Fibroblast of pulmonary artery (primary cell): Measurements from ENCODE around the gene DNAJC13.
"Not testable (repeated sequence)": the region's sequence is repeated elsewhere in the genome, so short reads cannot be mapped to it uniquely, and the experiment has no call there.

Experiments used
- DNase-seq: peaks from one replicate; pipeline ENCODE4 v3.0.0-alpha.2; 2010; ENCODE audit warnings: low read depth
- H3K4me3 ChIP-seq: replicated peaks from 2 replicates; pipeline ENCODE4 v1.5.1; 2011; ENCODE audit warnings: low read depth, mild to moderate bottlenecking, control low read depth, low read length, moderate library complexity
- TF ChIP-seq, protein P1 (sequence below): IDR thresholded peaks from 2 replicates; pipeline ENCODE4 v1.5.1; 2011; ENCODE audit warnings: mild to moderate bottlenecking, control low read depth, low read length, inconsistent platforms; ENCODE audit errors: missing control alignments

DNAJC13 gene, protein sequence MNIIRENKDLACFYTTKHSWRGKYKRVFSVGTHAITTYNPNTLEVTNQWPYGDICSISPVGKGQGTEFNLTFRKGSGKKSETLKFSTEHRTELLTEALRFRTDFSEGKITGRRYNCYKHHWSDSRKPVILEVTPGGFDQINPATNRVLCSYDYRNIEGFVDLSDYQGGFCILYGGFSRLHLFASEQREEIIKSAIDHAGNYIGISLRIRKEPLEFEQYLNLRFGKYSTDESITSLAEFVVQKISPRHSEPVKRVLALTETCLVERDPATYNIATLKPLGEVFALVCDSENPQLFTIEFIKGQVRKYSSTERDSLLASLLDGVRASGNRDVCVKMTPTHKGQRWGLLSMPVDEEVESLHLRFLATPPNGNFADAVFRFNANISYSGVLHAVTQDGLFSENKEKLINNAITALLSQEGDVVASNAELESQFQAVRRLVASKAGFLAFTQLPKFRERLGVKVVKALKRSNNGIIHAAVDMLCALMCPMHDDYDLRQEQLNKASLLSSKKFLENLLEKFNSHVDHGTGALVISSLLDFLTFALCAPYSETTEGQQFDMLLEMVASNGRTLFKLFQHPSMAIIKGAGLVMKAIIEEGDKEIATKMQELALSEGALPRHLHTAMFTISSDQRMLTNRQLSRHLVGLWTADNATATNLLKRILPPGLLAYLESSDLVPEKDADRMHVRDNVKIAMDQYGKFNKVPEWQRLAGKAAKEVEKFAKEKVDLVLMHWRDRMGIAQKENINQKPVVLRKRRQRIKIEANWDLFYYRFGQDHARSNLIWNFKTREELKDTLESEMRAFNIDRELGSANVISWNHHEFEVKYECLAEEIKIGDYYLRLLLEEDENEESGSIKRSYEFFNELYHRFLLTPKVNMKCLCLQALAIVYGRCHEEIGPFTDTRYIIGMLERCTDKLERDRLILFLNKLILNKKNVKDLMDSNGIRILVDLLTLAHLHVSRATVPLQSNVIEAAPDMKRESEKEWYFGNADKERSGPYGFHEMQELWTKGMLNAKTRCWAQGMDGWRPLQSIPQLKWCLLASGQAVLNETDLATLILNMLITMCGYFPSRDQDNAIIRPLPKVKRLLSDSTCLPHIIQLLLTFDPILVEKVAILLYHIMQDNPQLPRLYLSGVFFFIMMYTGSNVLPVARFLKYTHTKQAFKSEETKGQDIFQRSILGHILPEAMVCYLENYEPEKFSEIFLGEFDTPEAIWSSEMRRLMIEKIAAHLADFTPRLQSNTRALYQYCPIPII (N-terminal part only)

DNA sequence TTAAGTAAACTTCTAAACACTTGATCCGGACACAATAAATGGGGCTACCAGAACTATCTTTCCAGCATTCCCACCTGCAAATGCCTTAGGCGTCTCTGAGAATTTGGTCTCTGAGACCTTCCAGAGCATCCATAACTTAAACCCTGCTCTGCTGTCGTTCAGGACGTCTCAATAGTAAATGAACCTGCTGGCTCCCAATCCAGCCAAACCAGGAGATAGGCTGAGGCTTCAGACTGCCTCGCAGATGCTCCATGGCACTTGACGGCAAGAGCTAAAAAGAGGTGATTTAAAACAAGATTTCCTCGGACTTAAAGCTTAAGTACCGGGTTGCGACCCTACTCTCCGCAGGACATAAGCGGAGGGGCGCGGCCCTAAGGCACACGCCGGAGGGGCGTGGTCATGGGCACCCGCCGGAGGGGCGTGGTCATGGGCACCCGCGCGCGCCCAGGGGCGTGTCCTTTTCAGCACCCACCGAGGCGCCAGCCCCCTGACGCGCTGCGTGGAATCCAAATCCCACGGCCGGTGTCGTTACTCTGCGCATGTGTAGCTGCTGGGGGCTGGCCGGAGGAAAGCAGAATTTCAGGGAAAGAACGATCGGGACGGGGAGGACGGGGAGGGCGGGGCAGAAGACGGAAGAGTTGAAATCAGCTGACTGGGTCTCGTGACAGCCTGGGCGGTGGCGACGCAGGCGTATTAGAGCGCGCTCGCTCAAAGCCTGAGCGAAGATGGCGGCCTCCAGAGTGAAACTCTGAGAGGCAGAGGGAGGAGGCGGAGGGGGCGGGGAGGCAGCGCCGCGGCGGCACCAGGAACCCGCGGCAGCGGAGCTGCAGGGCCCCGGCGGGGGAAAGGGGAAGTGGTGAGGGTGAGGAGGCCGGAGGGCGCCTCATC, at the start of gene DNAJC13:
Gene DNAJC13 (plus strand): TSS at position 696 of the 888 bp plus-strand sequence. CDS start 17,049 bp downstream, outside the sequence.
- peak; percentile 97 for DNase-seq
- TF ChIP-seq, protein P1, sequence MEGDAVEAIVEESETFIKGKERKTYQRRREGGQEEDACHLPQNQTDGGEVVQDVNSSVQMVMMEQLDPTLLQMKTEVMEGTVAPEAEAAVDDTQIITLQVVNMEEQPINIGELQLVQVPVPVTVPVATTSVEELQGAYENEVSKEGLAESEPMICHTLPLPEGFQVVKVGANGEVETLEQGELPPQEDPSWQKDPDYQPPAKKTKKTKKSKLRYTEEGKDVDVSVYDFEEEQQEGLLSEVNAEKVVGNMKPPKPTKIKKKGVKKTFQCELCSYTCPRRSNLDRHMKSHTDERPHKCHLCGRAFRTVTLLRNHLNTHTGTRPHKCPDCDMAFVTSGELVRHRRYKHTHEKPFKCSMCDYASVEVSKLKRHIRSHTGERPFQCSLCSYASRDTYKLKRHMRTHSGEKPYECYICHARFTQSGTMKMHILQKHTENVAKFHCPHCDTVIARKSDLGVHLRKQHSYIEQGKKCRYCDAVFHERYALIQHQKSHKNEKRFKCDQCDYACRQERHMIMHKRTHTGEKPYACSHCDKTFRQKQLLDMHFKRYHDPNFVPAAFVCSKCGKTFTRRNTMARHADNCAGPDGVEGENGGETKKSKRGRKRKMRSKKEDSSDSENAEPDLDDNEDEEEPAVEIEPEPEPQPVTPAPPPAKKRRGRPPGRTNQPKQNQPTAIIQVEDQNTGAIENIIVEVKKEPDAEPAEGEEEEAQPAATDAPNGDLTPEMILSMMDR, result no peak
- peak within 1 kb of the TSS; percentile 91 for H3K4me3 ChIP-seq

DNA sequence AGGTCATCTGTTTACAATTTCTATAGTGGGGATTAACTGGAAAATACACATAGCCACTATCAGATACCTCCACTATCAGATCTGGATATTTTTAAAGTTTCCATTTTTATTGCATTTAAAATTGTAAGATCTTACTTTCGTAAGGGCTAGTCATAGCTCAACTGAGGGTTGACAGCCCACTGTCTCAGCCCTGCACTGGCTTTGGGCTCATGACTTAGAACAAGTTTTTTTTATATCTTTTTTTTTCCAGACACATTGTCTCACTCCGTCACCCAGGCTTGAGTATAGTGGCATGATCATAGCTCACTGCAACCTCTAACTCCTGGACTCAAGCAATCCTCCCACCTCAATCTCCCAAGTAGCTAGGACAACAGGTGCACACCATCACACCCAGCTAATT, 48.8 kb upstream of the DNAJC13 start:
- no peak overlapping the region for H3K4me3 ChIP-seq
- DNase-seq, result no peak
- TF ChIP-seq, protein P1, result no peak

DNA sequence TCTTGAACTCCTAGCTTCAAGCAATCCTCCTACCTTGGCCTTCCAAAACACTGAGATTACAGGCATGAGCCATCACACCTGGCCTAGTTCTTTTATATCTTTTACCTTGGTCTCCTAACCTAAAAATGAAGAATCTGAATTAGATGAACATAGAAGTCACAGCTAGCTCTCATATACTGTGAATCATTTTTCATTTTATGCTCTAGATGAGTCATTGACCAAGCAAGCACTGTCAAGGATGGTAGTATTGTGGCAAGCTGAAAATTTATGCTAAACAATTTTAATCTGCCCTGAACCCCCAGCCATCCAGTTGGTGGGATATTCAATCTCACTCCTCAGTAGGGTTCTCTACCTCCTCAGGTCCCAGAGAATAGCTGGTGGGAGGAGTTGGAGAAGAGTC, 48.3 kb upstream of the DNAJC13 start:
- H3K4me3 ChIP-seq, result no peak overlapping the region
- TF ChIP-seq, protein P1, result no peak
- DNase-seq, result no peak

DNA sequence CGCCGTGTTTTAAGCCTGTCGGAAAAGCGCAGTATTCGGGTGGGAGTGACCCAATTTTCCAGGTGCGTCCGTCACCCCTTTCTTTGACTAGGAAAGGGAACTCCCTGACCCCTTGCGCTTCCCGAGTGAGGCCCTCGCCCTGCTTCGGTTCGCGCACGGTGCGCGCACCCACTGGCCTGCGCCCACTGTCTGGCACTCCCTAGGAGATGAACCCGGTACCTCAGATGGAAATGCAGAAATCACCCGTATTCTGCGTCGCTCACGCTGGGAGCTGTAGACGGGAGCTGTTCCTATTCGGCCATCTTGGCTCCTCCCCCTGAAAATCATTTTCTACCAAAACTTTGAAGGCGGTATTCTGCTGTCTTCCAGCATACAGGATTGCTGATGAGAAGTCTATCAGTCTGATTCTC, 40.4 kb upstream of the DNAJC13 start:
- DNase-seq, H3K4me3 ChIP-seq: not testable (repeated sequence)

DNA sequence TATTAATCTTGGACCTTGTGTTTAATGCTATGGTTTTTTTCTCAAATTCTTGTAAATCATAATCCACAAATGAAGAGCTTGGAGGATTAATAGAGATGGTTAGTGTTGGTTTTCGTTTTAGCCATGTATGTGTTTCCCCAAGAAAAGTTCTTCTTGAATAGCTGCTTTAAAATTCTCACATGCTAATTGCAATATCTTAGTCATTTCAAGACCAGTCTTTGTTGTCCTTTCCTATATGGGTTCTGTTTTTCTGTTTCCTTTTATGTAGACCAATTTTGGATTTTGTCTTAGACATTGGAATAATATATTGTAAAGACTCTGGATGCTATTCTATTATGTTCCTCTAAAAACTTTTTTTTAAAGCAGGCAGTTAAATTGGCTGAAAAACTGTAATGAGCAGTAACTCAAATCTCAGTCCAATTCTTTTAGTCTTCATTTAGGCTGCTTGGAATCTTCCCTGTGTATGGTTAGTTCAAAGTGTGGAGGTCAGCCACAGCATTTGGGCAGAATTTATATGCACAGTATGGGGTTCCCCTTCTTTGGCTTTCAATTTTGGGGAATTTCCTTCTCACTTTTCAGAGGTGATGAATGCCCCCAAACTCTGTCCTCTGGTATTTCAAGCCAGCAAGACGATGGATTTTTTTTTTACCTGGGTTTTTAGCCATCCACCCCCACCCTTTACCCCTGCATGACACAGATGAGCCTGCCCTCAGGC, 39.1 kb upstream of the DNAJC13 start:
- no peak overlapping the region for H3K4me3 ChIP-seq
- TF ChIP-seq, protein P1, result no peak
- no peak for DNase-seq

DNA sequence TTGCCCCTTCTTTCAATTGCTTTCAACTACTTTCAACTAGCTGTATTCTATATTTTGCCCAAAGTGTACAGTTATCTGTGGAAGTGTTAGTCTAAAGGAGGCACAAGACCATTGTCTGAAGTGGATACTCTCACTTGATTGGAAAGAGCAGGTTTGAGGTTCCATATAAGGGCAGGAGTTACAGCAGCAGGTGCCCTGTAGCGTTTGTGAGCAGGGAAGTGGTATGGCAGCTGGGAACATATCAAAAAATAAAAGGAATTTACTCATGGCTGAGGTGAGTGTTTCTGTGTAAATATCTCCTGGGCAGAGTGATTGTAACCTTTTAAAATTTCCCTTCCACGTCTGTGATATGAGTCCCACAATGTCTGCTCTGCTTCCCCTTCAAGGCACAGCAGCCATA, 38.5 kb upstream of the DNAJC13 start:
- H3K4me3 ChIP-seq, result no peak overlapping the region
- DNase-seq, result no peak
- TF ChIP-seq, protein P1, result no peak
